HEK293 (cell line): ENCODE results near the gene DIS3L.
"Not testable (repeated sequence)": the region's sequence is repeated elsewhere in the genome, so short reads cannot be mapped to it uniquely, and the experiment has no call there.

ENCODE experiments used
- CTCF ChIA-PET: fragments of 350-600 bp; formaldehyde crosslinking; extraction: SDS; loops from one replicate; lab custom pipeline; 2021; ENCODE audit warnings: antibody characterized with exemption; lab: Yijun Ruan, JAX
- POLR2A ChIA-PET: fragments of 300-600 bp; formaldehyde crosslinking; extraction: SDS; loops from one replicate; lab custom pipeline; 2020; ENCODE audit warnings: antibody characterized with exemption, inconsistent platforms; lab: Yijun Ruan, JAX
- H3K27ac ChIP-seq: fragments of 200-500 bp; sonication (Bioruptor generic); 2 replicates; pipeline ENCODE4 v1.5.1; 2014; ENCODE audit warnings: low read depth, low read length, control low read depth, inconsistent platforms; ENCODE audit errors: extremely low read depth
- H3K36me3 ChIP-seq, 2 experiments: fragments of 200-500 bp in 1 of 2; sonication (Bioruptor generic) in 1 of 2; 1 replicate in 1 of 2; 2 replicates in 1 of 2; pipeline ENCODE4 v1.5.1; 2014 to 2017; ENCODE audit warnings: inconsistent platforms in 2 of 2, low read length in 2 of 2; ENCODE audit not compliant: control insufficient read depth in 2 of 2, insufficient read depth in 1 of 2
- H3K4me1 ChIP-seq: fragments of 200-500 bp; sonication (Bioruptor generic); 2 replicates; pipeline ENCODE4 v1.5.1; 2014; ENCODE audit warnings: mild to moderate bottlenecking, low read length, inconsistent platforms; ENCODE audit not compliant: control insufficient read depth, insufficient read depth
- H3K4me3 ChIP-seq: 2 replicates; pipeline ENCODE4 v1.5.1; 2011; ENCODE audit warnings: low read depth, mild to moderate bottlenecking, control low read depth, low read length, moderate library complexity
- H3K9me3 ChIP-seq: fragments of 200-500 bp; sonication (Bioruptor generic); 2 replicates; pipeline ENCODE4 v1.5.1; 2014; ENCODE audit warnings: low read depth, low read length, inconsistent platforms; ENCODE audit not compliant: control insufficient read depth, insufficient read depth
- FEZF1 ChIP-seq: fragments of 450-650 bp; formaldehyde crosslinking; IDR thresholded peaks from 2 replicates; pipeline ENCODE4 v1.5.1; 2016; ENCODE audit warnings: missing biosample characterization, missing genetic modification characterization
- MYNN ChIP-seq: fragments of 450-650 bp; formaldehyde crosslinking; IDR thresholded peaks from 2 replicates; pipeline ENCODE4 v1.5.1; 2016; ENCODE audit warnings: missing biosample characterization, missing genetic modification characterization, borderline replicate concordance
- OSR2 ChIP-seq: fragments of 450-650 bp; formaldehyde crosslinking; IDR thresholded peaks from 2 replicates; pipeline ENCODE4 v1.5.1; 2016; ENCODE audit warnings: missing biosample characterization, missing genetic modification characterization
- PRDM2 ChIP-seq: fragments of 450-650 bp; formaldehyde crosslinking; IDR thresholded peaks from 2 replicates; pipeline ENCODE4 v1.5.1; 2016; ENCODE audit warnings: missing biosample characterization, missing genetic modification characterization, borderline replicate concordance
- SALL2 ChIP-seq: fragments of 450-650 bp; formaldehyde crosslinking; IDR thresholded peaks from 2 replicates; pipeline ENCODE4 v1.5.0; 2017; ENCODE audit warnings: missing biosample characterization, mild to moderate bottlenecking, missing genetic modification characterization, borderline replicate concordance
- SCRT2 ChIP-seq: fragments of 450-650 bp; formaldehyde crosslinking; IDR thresholded peaks from 2 replicates; pipeline ENCODE4 v1.5.1; 2016; ENCODE audit warnings: missing biosample characterization, missing genetic modification characterization
- SETDB1 ChIP-seq: IDR thresholded peaks from one replicate; pipeline ENCODE4 v1.6.1; 2017; ENCODE audit warnings: mild to moderate bottlenecking, low read length, moderate library complexity, mixed read lengths; ENCODE audit not compliant: insufficient read length
- ZBTB21 ChIP-seq: fragments of 450-650 bp; formaldehyde crosslinking; IDR thresholded peaks from 2 replicates; pipeline ENCODE4 v1.5.1; 2017; ENCODE audit warnings: missing biosample characterization, missing genetic modification characterization
- ZBTB48 ChIP-seq: fragments of 450-650 bp; formaldehyde crosslinking; IDR thresholded peaks from 2 replicates; pipeline ENCODE4 v1.5.1; 2016; ENCODE audit warnings: missing biosample characterization, missing genetic modification characterization
- ZFP3 ChIP-seq: fragments of 450-650 bp; formaldehyde crosslinking; IDR thresholded peaks from 2 replicates; pipeline ENCODE4 v1.5.1; 2016; ENCODE audit warnings: low read depth, missing biosample characterization, missing genetic modification characterization
- ZIC2 ChIP-seq: fragments of 450-650 bp; formaldehyde crosslinking; IDR thresholded peaks from 2 replicates; pipeline ENCODE4 v1.5.1; 2016; ENCODE audit warnings: missing biosample characterization, missing genetic modification characterization
- ZNF112 ChIP-seq: fragments of 450-650 bp; formaldehyde crosslinking; IDR thresholded peaks from 2 replicates; pipeline ENCODE4 v1.5.0; 2017; ENCODE audit warnings: missing biosample characterization, missing genetic modification characterization
- ZNF221 ChIP-seq: fragments of 450-650 bp; formaldehyde crosslinking; IDR thresholded peaks from 2 replicates; pipeline ENCODE4 v1.5.1; 2017; ENCODE audit warnings: missing biosample characterization, missing genetic modification characterization, borderline replicate concordance
- ZNF223 ChIP-seq: fragments of 450-650 bp; formaldehyde crosslinking; IDR thresholded peaks from 2 replicates; pipeline ENCODE4 v1.5.1; 2016; ENCODE audit warnings: missing biosample characterization, missing genetic modification characterization
- ZNF423 ChIP-seq: fragments of 450-650 bp; formaldehyde crosslinking; IDR thresholded peaks from 2 replicates; pipeline ENCODE4 v1.5.1; 2016; ENCODE audit warnings: missing biosample characterization, missing genetic modification characterization
- ZNF473 ChIP-seq: fragments of 450-650 bp; formaldehyde crosslinking; IDR thresholded peaks from 2 replicates; pipeline ENCODE4 v1.5.1; 2017; ENCODE audit warnings: missing biosample characterization, missing genetic modification characterization
- ZNF513 ChIP-seq: fragments of 450-650 bp; IDR thresholded peaks from 2 replicates; pipeline ENCODE4 v1.5.1; 2018; ENCODE audit warnings: missing biosample characterization, missing genetic modification characterization
- ZNF549 ChIP-seq: fragments of 450-650 bp; IDR thresholded peaks from 2 replicates; pipeline ENCODE4 v1.5.1; 2018; ENCODE audit warnings: missing biosample characterization, missing genetic modification characterization, mild to moderate bottlenecking, inconsistent platforms, moderate library complexity
- ZNF560 ChIP-seq: fragments of 450-650 bp; formaldehyde crosslinking; IDR thresholded peaks from 2 replicates; pipeline ENCODE4 v1.5.1; 2017; ENCODE audit warnings: missing biosample characterization, missing genetic modification characterization, borderline replicate concordance
- ZNF596 ChIP-seq: fragments of 450-650 bp; IDR thresholded peaks from 2 replicates; pipeline ENCODE4 v1.5.0; 2018; ENCODE audit warnings: missing biosample characterization, mild to moderate bottlenecking, missing genetic modification characterization, moderate library complexity
- ZNF623 ChIP-seq: fragments of 450-650 bp; formaldehyde crosslinking; IDR thresholded peaks from 2 replicates; pipeline ENCODE4 v1.5.1; 2016; ENCODE audit warnings: missing biosample characterization, missing genetic modification characterization
- ZNF701 ChIP-seq: fragments of 450-650 bp; formaldehyde crosslinking; IDR thresholded peaks from 2 replicates; pipeline ENCODE4 v1.5.1; 2016; ENCODE audit warnings: missing biosample characterization, missing genetic modification characterization
- ZNF785 ChIP-seq: fragments of 450-650 bp; formaldehyde crosslinking; IDR thresholded peaks from 2 replicates; pipeline ENCODE4 v1.5.1; 2016; ENCODE audit warnings: missing biosample characterization, missing genetic modification characterization
- ZNF792 ChIP-seq: fragments of 450-650 bp; formaldehyde crosslinking; IDR thresholded peaks from 2 replicates; pipeline ENCODE4 v1.5.1; 2016; ENCODE audit warnings: missing biosample characterization, missing genetic modification characterization

The DIS3L gene

GRCh38 chr15:66262837-66263236 lies 30.5 kb upstream of the DIS3L start:
- H3K27ac ChIP-seq, H3K4me1 ChIP-seq, H3K36me3 ChIP-seq, CTCF ChIA-PET, H3K9me3 ChIP-seq, POLR2A ChIA-PET, H3K4me3 ChIP-seq: not testable (repeated sequence)
- TF ChIP-seq SETDB1 = peak; percentile 71

- H3K27ac ChIP-seq = no peak overlapping the region
- H3K9me3 ChIP-seq = no peaks in the 10 kb centered on the region
- no peaks in the 10 kb centered on the region for H3K36me3 ChIP-seq
- ChIA-PET CTCF (interaction anchor here (0.7 kb wide), 1 partner anchor 20 kb away, joined by 3 read pairs; no protein-coding TSS in a partner anchor), POLR2A (no interaction called here)
- peaks cover 11% of the 10 kb centered on the region for H3K4me1 ChIP-seq
- TF ChIP-seq ZNF513 (tag by site-specific recombination) (no peak), ZNF423 (tag by site-specific recombination) (no peak), ZNF221 (tag by site-specific recombination) (no peak), ZBTB48 (no peak), ZNF792 (tag by site-specific recombination) (no peak), SALL2 (tag by site-specific recombination) (no peak), ZNF623 (tag by site-specific recombination) (no peak), ZIC2 (tag by site-specific recombination) (no peak), OSR2 (no peak), FEZF1 (tag by site-specific recombination) (no peak)
- no peak overlapping the region for H3K4me3 ChIP-seq
Observed at GRCh38 chr15:66264859-66265513, 28.4 kb upstream of the DIS3L start.

GRCh38 chr15:66269326-66270090 lies 23.9 kb upstream of the DIS3L start:
- CTCF ChIA-PET = interaction anchor here (0.7 to 2.8 kb wide), 4 partner anchors 9 to 56 kb away, joined by 3 to 7 read pairs (median 4); no protein-coding TSS in a partner anchor
- Histone ChIP-seq H3K4me3 (no peak overlapping the region), H3K9me3 (no peaks in the 10 kb centered on the region), H3K36me3 (no peaks in the 10 kb centered on the region), H3K4me1 (peaks cover 11% of the 10 kb centered on the region), H3K27ac (peak overlapping the region; percentile 51)
- POLR2A ChIA-PET = interaction anchor here (0.7 kb wide), 1 partner anchor 13 kb away, joined by 3 read pairs; no protein-coding TSS in a partner anchor
- TF ChIP-seq ZNF221 (tag by site-specific recombination) (no peak), MYNN (tag by site-specific recombination) (peak; percentile 37; the same call in 1 of the 2 replicates), ZNF701 (tag by site-specific recombination) (no peak), ZNF549 (no peak), ZNF596 (tag by site-specific recombination) (no peak), ZFP3 (tag by site-specific recombination) (no peak), ZNF223 (tag by site-specific recombination) (no peak), ZBTB21 (tag by site-specific recombination) (peak; percentile 57; the same call in 1 of the 2 replicates), ZNF112 (tag by site-specific recombination) (no peak), PRDM2 (tag by site-specific recombination) (no peak), ZNF560 (tag by site-specific recombination) (no peak), ZNF785 (tag by site-specific recombination) (no peak), SCRT2 (tag by site-specific recombination) (no peak), ZNF473 (tag by site-specific recombination) (no peak)
